Body of pancreas (tissue), 4 donors: ENCODE data around the gene IGF1R. TPM values are rescaled to one million over a fixed set of nuclear protein-coding genes. Genes with fewer than 3 reads are reported as not detected.
A peak's percentile ranks its signal among the peaks of the same experiment; 100 is the strongest.

Experiments used
- ATAC-seq: fragments of 150-250 bp; one replicate; pipeline ENCODE4 v1.9.1; 2016
- DNase-seq, 4 donors: peaks; one replicate each; pipeline ENCODE4 v3.0.0-alpha.2; 2019
- H3K27ac ChIP-seq, 4 donors: fragments of 200-600 bp; sonication (generic); 1 replicate in 3 of 4; 2 replicates in 1 of 4; pipeline versions ENCODE4 v1.5.1 to v1.6.1; 2016 to 2019; ENCODE audit warnings: mild to moderate bottlenecking in 1 of 4, mixed read lengths in 1 of 4, moderate library complexity in 1 of 4
- H3K27me3 ChIP-seq, 2 donors: fragments of 200-600 bp; sonication (generic); one replicate each; pipeline ENCODE4 v1.6.0; 2016; ENCODE audit warnings: mild to moderate bottlenecking in 1 of 2
- H3K36me3 ChIP-seq, 2 donors: fragments of 200-600 bp; sonication (generic); replicated peaks in 1 of 2; 2 replicates each; pipeline ENCODE4 v1.5.1; 2016; ENCODE audit warnings: low read depth in 2 of 2; ENCODE audit not compliant: insufficient read depth in 1 of 2
- H3K4me1 ChIP-seq: fragments of 200-600 bp; sonication (generic); one replicate; pipeline ENCODE4 v1.6.0; 2016
- H3K4me3 ChIP-seq, 2 donors: fragments of 200-600 bp; sonication (generic); 1 replicate in 1 of 2; 2 replicates in 1 of 2; pipeline ENCODE4 v1.5.1; 2016 to 2019
- H3K9me3 ChIP-seq, 3 donors: fragments of 200-600 bp; sonication (generic); 1 replicate in 2 of 3; 2 replicates in 1 of 3; pipeline ENCODE4 v1.5.1; 2016
- CTCF ChIP-seq, 7 experiments: fragments of 450-650 bp in 4 of 7; fragments of 200-600 bp in 3 of 7; sonication (generic) in 3 of 7; IDR thresholded peaks; one replicate each; pipeline ENCODE4 v1.5.1; 2016 to 2019; ENCODE audit warnings: antibody characterized with exemption in 7 of 7
- POLR2A ChIP-seq, 3 donors: fragments of 450-650 bp; IDR thresholded peaks; one replicate each; pipeline ENCODE4 v1.6.1; 2016; ENCODE audit warnings: antibody characterized with exemption in 3 of 3, mild to moderate bottlenecking in 2 of 3
- WGBS, 2 donors: methylation state at CpG; one replicate each; pipeline ENCODE4 v1.1.5; 2017; 5-methylcytosine and 5-hydroxymethylcytosine counted together
- intact Hi-C: fragments of 100-400 bp; cut with DNase I; formaldehyde crosslinking; loops from one replicate; pipeline ENCODE4 v1.15.1; 2023
- total RNA-seq, 2 donors: library from RNA; depleted of rRNA; stranded (reverse); fragments of >200 nt; gene quantifications; one replicate each; pipeline ENCODE4 v1.1.0, GENCODE V29; 2016

The IGF1R gene
- total RNA-seq, 2 donors from 2014 or later = 34.8 to 55.7 TPM

- DNase-seq (no peak), ATAC-seq (no peak)
- H3K4me1 ChIP-seq = peaks cover 14% of the 10 kb centered on the region
- TF ChIP-seq CTCF (IDR thresholded peaks at IDR 0.05) (no peak), POLR2A (IDR thresholded peaks at IDR 0.05) (no peak)
- H3K9me3 ChIP-seq = no peaks in the 10 kb centered on the region
- no peaks in the 10 kb centered on the region for H3K27me3 ChIP-seq
- no peaks in the 10 kb centered on the region for H3K36me3 ChIP-seq
- H3K27ac ChIP-seq = no peak overlapping the region
- intact Hi-C loops = no loop called here
- WGBS, 2 donors = 63 to 71% methylated on average over 2 of the region's 2 CpGs
- H3K4me3 ChIP-seq = no peak overlapping the region
Observed at GRCh38 chr15:98817745-98818144, 169.4 kb downstream of the IGF1R start.

- no peak for TF ChIP-seq POLR2A (IDR thresholded peaks at IDR 0.05)
- TF ChIP-seq CTCF (IDR thresholded peaks at IDR 0.05) = no peak
- peaks cover 16% of the 10 kb centered on the region for H3K4me1 ChIP-seq
- H3K27me3 ChIP-seq = no peaks in the 10 kb centered on the region
- no peak overlapping the region for H3K27ac ChIP-seq
- DNase-seq (no peak), ATAC-seq (peak; percentile 68)
- H3K9me3 ChIP-seq = no peaks in the 10 kb centered on the region
- intact Hi-C loops = no loop called here
- H3K4me3 ChIP-seq = no peak overlapping the region
- 68 to 81% methylated on average over 2 of the region's 2 CpGs for WGBS, 2 donors
- H3K36me3 ChIP-seq = no peaks in the 10 kb centered on the region
Observed at GRCh38 chr15:98823012-98823458, 174.7 kb downstream of the IGF1R start.

- Histone ChIP-seq H3K36me3 (no peaks in the 10 kb centered on the region), H3K27me3 (no peaks in the 10 kb centered on the region), H3K4me1 (peaks cover 16% of the 10 kb centered on the region), H3K9me3 (no peaks in the 10 kb centered on the region), H3K4me3 (no peak overlapping the region), H3K27ac (no peak overlapping the region)
- no peak for ATAC-seq
- TF ChIP-seq CTCF (IDR thresholded peaks at IDR 0.05) = no peak
- intact Hi-C loops = no loop called here
- DNase-seq = no peak
Observed at GRCh38 chr15:98823616-98824015, 175.3 kb downstream of the IGF1R start.

GRCh38 chr15:98824595-98824994 lies 176.3 kb downstream of the IGF1R start:
- Histone ChIP-seq H3K9me3 (no peaks in the 10 kb centered on the region), H3K4me1 (peaks cover 16% of the 10 kb centered on the region), H3K27ac (no peak overlapping the region), H3K27me3 (no peaks in the 10 kb centered on the region), H3K4me3 (no peak overlapping the region), H3K36me3 (no peaks in the 10 kb centered on the region)
- TF ChIP-seq POLR2A (IDR thresholded peaks at IDR 0.05) (no peak), CTCF (IDR thresholded peaks at IDR 0.05) (no peak)
- ATAC-seq (no peak), DNase-seq (no peak)
- WGBS, 2 donors = 96 to 98% methylated on average over 10 of the region's 10 CpGs
- intact Hi-C loops = no loop called here

GRCh38 chr15:98826658-98827057 lies 178.3 kb downstream of the IGF1R start:
- no peak overlapping the region for H3K27ac ChIP-seq
- intact Hi-C loops = no loop called here
- H3K9me3 ChIP-seq = peaks cover 0 to 7% (median 0%) of the 10 kb centered on the region in 3 donors
- no peaks in the 10 kb centered on the region for H3K27me3 ChIP-seq
- TF ChIP-seq POLR2A (IDR thresholded peaks at IDR 0.05) = no peak
- TF ChIP-seq CTCF (IDR thresholded peaks at IDR 0.05) = no peak
- H3K36me3 ChIP-seq = no peaks in the 10 kb centered on the region
- ATAC-seq = no peak
- H3K4me3 ChIP-seq = no peak overlapping the region
- DNase-seq = no peak
- WGBS, 2 donors = 86 to 90% methylated on average over 3 of the region's 3 CpGs
- H3K4me1 ChIP-seq = peaks cover 16% of the 10 kb centered on the region
